Fibroblast of villous mesenchyme (primary cell): Measurements from ENCODE around the gene SDR9C7. TPM values are rescaled to one million over a fixed set of nuclear protein-coding genes. Genes with fewer than 3 reads are reported as not detected.
A peak's percentile ranks its signal among the peaks of the same experiment; 100 is the strongest.

Experiments used
- DNase-seq: peaks from one replicate; pipeline ENCODE4 v3.0.0-alpha.2; 2010; ENCODE audit warnings: low read depth
- H3K4me3 ChIP-seq: 2 replicates; pipeline ENCODE4 v1.5.1; 2011; ENCODE audit warnings: low read depth, mild to moderate bottlenecking, low read length
- CTCF ChIP-seq: IDR thresholded peaks from 2 replicates; pipeline ENCODE4 v1.5.1; 2012; ENCODE audit warnings: low read depth, mild to moderate bottlenecking, low read length; ENCODE audit not compliant: insufficient read depth
- total RNA-seq: library from RNA; depleted of rRNA; stranded (reverse); fragments of >200 nt; gene quantifications from 2 replicates; pipeline ENCODE4 v1.2.3, GENCODE V29; 2012

Gene SDR9C7
- total RNA-seq, 1 donor: not detected

GRCh38 chr12:56932867-56933266 lies 1.3 kb downstream of the SDR9C7 start:
- no peak overlapping the region for H3K4me3 ChIP-seq
- no peak for TF ChIP-seq CTCF
- DNase-seq: peak; percentile 17

GRCh38 chr12:56932146-56932545 lies 2.1 kb downstream of the SDR9C7 start:
- no peak overlapping the region for H3K4me3 ChIP-seq
- no peak for TF ChIP-seq CTCF
- no peak for DNase-seq

GRCh38 chr12:56931474-56931978 lies 2.7 kb downstream of the SDR9C7 start:
- DNase-seq: peak; percentile 85
- no peak for TF ChIP-seq CTCF
- H3K4me3 ChIP-seq: no peak overlapping the region

GRCh38 chr12:56930241-56930640 lies 4.0 kb downstream of the SDR9C7 start:
- DNase-seq: no peak
- no peak overlapping the region for H3K4me3 ChIP-seq
- no peak for TF ChIP-seq CTCF

GRCh38 chr12:56929780-56930179 lies 4.4 kb downstream of the SDR9C7 start:
- TF ChIP-seq CTCF: no peak
- no peak for DNase-seq
- no peak overlapping the region for H3K4me3 ChIP-seq

- peak; percentile 80 for DNase-seq
- no peak overlapping the region for H3K4me3 ChIP-seq
- no peak for TF ChIP-seq CTCF
Measured at GRCh38 chr12:56928262-56928661, 5.9 kb downstream of the SDR9C7 start.

GRCh38 chr12:56927281-56927680 lies 6.9 kb downstream of the SDR9C7 start:
- H3K4me3 ChIP-seq: no peak overlapping the region
- TF ChIP-seq CTCF: no peak
- DNase-seq: no peak
